Neural progenitor cell (in vitro differentiated cells): ENCODE data around the gene IL17D.

Source experiments
- CTCF ChIP-seq: fragments of 200-600 bp; sonication (generic); IDR thresholded peaks from 2 replicates; pipeline ENCODE4 v1.5.1; 2017; ENCODE audit warnings: antibody characterized with exemption, mild to moderate bottlenecking
- EZH2 ChIP-seq: fragments of 200-600 bp; sonication (generic); IDR thresholded peaks from 2 replicates; pipeline ENCODE4 v1.6.1; 2017; ENCODE audit warnings: antibody characterized with exemption, mild to moderate bottlenecking, moderate library complexity

- TF ChIP-seq EZH2: no peak
- TF ChIP-seq CTCF: no peak
Observed at GRCh38 chr13:20680416-20681080, 23.0 kb upstream of the IL17D start.
